ENCODE measurements around the gene BABAM2.

Gene BABAM2

GRCh38 chr2:28049416-28049815 lies 158.9 kb downstream of the BABAM2 start:
- DNase-seq (ENCODE audit: extremely low read depth, low read depth), result no peak
- no peak for TF ChIP-seq CTCF (IDR thresholded peaks at IDR 0.05; ENCODE audit: low read depth, low read length)

- DNase-seq (ENCODE audit: extremely low read depth, low read depth), result no peak
Observed at GRCh38 chr2:28049899-28050298, 159.4 kb downstream of the BABAM2 start.

DNA sequence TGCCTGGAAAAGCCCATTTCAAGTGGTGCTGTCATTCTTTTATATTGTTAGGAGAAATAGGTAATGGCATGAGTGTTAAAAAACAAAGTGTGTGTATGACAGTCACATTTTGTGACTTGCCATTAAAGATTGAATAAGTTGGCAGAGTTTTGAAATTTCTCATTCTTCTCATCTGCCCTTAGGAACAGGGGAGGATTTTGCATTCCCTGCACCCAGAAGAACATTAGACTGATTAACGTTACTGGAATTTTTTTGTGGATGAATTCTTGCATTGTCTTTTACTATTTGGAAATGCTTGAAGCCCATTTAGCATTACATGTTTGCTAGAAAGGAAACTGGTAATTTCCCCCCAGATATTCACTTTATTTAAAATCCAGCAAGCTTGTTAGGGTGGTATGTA lies 162.2 kb downstream of the BABAM2 start:
- DNase-seq (ENCODE audit: extremely low read depth, low read depth), result no peak
- TF ChIP-seq CTCF (IDR thresholded peaks at IDR 0.05; ENCODE audit: low read depth, low read length), result no peak

More at GRCh38 chr2:28049899-28050298, 159.4 kb downstream of the BABAM2 start:
- TF ChIP-seq CTCF (IDR thresholded peaks at IDR 0.05; ENCODE audit: low read depth, low read length), result no peak

- TF ChIP-seq CTCF (IDR thresholded peaks at IDR 0.05; ENCODE audit: low read depth, low read length), result no peak
- no peak for DNase-seq (ENCODE audit: extremely low read depth, low read depth)
Observed at GRCh38 chr2:28053597-28053996, 163.1 kb downstream of the BABAM2 start.

DNA sequence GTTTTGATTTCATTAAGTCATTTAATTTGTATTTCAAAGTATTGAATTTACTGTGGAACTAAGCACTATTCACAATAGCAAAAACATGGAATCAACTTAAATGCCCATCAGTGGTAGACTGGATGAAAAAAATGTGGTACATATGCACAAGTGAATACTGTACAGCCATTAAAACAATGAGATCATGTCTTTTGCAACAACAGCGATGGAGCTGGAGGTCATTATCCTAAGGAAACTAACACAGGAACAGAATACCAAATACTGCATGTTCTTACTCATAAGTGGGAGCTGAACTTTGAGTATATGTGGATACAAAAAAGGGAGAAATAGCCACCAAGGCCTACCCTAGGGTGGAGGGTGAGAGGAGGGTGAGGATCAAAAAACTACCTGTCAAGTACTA lies 164.4 kb downstream of the BABAM2 start:
- TF ChIP-seq CTCF (IDR thresholded peaks at IDR 0.05; ENCODE audit: low read depth, low read length), result no peak
- DNase-seq (ENCODE audit: extremely low read depth, low read depth), result no peak

DNA sequence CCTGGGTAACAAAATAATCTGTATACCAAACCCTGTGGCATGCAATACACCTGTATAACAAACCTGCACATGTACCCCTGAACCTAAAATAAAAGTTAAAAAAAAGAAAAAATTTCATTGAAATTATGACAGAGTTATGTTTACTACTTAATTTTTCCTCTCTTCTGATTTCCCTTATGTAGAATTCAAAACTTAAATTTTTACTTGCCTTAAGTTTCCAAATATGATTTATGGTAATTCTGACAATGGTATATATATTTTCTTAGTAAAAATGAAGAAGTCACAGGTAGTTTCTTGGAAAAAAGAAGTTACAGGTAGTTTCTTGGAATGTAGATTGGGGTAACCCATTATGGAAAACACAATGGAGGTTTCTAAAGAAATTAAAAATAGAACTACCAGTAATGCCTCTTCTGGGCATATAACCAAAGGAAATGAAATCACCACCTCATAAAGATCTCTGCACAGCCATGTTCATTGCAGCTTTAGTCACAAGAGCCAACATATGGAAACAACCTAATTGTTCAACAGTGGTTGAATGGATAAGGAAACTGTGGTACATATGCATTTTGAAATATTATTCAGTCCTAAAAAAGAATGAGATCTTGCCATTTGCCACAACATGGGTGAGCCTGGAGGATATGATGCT lies 164.9 kb downstream of the BABAM2 start:
- TF ChIP-seq CTCF (IDR thresholded peaks at IDR 0.05; ENCODE audit: low read depth, low read length), result no peak
- DNase-seq (ENCODE audit: extremely low read depth, low read depth), result no peak

DNA sequence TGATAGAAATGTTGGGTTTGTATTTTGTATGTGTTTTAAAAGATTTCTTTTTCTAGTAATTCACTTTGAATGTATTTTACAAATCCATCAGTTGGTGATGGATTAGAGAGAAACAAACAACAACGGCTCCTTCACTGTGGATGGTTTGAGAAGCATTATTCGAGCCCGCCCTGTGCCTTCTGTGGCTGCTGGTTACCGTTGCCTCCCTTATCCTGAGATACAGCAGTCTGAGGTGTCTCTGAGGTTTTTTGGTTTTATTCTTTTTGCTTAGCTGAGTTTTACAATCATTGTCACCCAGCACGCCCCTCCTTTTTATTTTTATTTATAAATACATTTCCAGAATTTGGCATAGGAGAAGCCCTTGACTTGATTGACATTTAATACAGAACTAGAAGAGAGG lies 168.3 kb downstream of the BABAM2 start:
- no peak for DNase-seq (ENCODE audit: extremely low read depth, low read depth)
- no peak for TF ChIP-seq CTCF (IDR thresholded peaks at IDR 0.05; ENCODE audit: low read depth, low read length)
